Heart right ventricle (tissue), 16 donors: ENCODE data around the gene ZNF462. TPM values are rescaled to one million over a fixed set of nuclear protein-coding genes. Genes with fewer than 3 reads are reported as not detected.
"Not testable (repeated sequence)": the region's sequence is repeated elsewhere in the genome, so short reads cannot be mapped to it uniquely, and the experiment has no call there.

Source experiments
- ATAC-seq, 8 donors: fragments of 200-7000 bp; cut with Tn5 transposase; one replicate each; pipeline ENCODE4 v1.9.1; 2020; ENCODE audit warnings: mild to moderate bottlenecking in 8 of 8, moderate library complexity in 8 of 8, moderate number of reproducible peaks in 1 of 8
- DNase-seq, 2 donors: peaks; one replicate each; pipeline ENCODE4 v3.0.0-alpha.2; 2020
- H3K27ac ChIP-seq, 10 donors: fragments of 200-600 bp; sonication (generic) in 2 of 10; one replicate each; pipeline versions ENCODE4 v1.5.0 to v1.8.0; 2020 to 2022; ENCODE audit warnings: mild to moderate bottlenecking in 3 of 10
- H3K27me3 ChIP-seq, 7 donors: fragments of 200-600 bp; one replicate each; pipeline ENCODE4 v1.8.0; 2021 to 2022; ENCODE audit warnings: mild to moderate bottlenecking in 2 of 7
- H3K36me3 ChIP-seq, 9 donors: fragments of 200-600 bp; sonication (generic) in 1 of 9; one replicate each; pipeline versions ENCODE4 v1.5.0 to v1.8.0; 2020 to 2022; ENCODE audit warnings: mild to moderate bottlenecking in 2 of 9
- H3K4me1 ChIP-seq, 9 donors: fragments of 200-600 bp; sonication (generic) in 1 of 9; one replicate each; pipeline versions ENCODE4 v1.5.0 to v1.8.0; 2020 to 2022; ENCODE audit warnings: mild to moderate bottlenecking in 4 of 9
- H3K4me3 ChIP-seq, 10 donors: fragments of 200-600 bp; sonication (generic) in 2 of 10; one replicate each; pipeline versions ENCODE4 v1.5.0 to v1.8.0; 2020 to 2022; ENCODE audit warnings: mild to moderate bottlenecking in 7 of 10, moderate library complexity in 2 of 10
- H3K9me3 ChIP-seq, 11 donors: fragments of 200-600 bp in 10 of 11; sonication (generic) in 2 of 11; one replicate each; pipeline versions ENCODE4 v1.5.0 to v1.8.0; 2013 to 2022; ENCODE audit warnings: mild to moderate bottlenecking in 2 of 11, control low read depth in 1 of 11, moderate library complexity in 1 of 11
- CTCF ChIP-seq, 9 donors: fragments of 200-600 bp; sonication (generic) in 2 of 9; IDR thresholded peaks; one replicate each; pipeline versions ENCODE4 v1.5.0 to v1.8.0; 2021 to 2022; ENCODE audit warnings: antibody characterized with exemption in 9 of 9, mild to moderate bottlenecking in 5 of 9, moderate library complexity in 1 of 9
- WGBS, 2 donors: extraction: QIAGEN DNeasy Blood & Tissue Kit; methylation state at CpG; one replicate each; pipeline ENCODE4 v1.1.7; 2013; ENCODE audit warnings: inconsistent platforms in 1 of 2; 5-methylcytosine and 5-hydroxymethylcytosine counted together
- intact Hi-C, 10 donors: fragments of 100-400 bp; cut with DNase I; formaldehyde crosslinking; loops; one replicate each; pipeline versions ENCODE4 v1.11.1 to v1.14.2; 2022
- polyA plus RNA-seq, 2 donors: library from polyadenylated mRNA; stranded (reverse); fragments of 200-250 nt; gene quantifications; one replicate each; pipeline ENCODE4 v1.2.3, GENCODE V29; 2013
- total RNA-seq, 10 donors: library from RNA; stranded (reverse); fragmentation: NEBNext Ultra II Directional in 3 of 10; extraction: Animal tissue kit (Norgen Biotek cat#: 25700) in 3 of 10; gene quantifications; one replicate each; pipeline versions ENCODE4 v1.2.1 to v1.2.4, GENCODE V29; 2021 to 2023
- donor health status: Arrhythmogenic right ventricular cardiomyopathy.
- donor health status: ischemic (EF 13 %, LVEDD 7.1; RV severe dilation, severe dysfunction).
- donor health status: healthy with polysubstance abuse.
- donor health status: DM: no; HTN: yes; CAD: no.
- donor health status: DM: no; HTN: no; CAD: no.
- donor health status: ischemic (EF 25% LVEDD 6.9; RV normal size, moderate dysfunction).
- donor health status: ischemic (EF 25% LVEDD 5.7; RV mildly dilated, moderate dysfunction).
- donor health status: healthy.
- donor health status: DM: yes; HTN: yes; CAD: no.
- donor health status: Ischemic cardiomyopathy.
- donor health status: ischemic (EF 35%, LVEDD 5.7; RV mildly dilated, moderate dysfunction).
- donor health status: nonischemic (EF 11% LVEDD 7.7; RV severe dilation, severe dysfunction).
- donor health status: DM: yes; HTN: yes; CAD: no.
- donor health status: PGD.
- donor health status: ischemic (EF 29% LVEDD 5.4; RV normal size, mild dysfunction).
- donor health status: nonischemic (EF 23%, LVEDD 6.1; RV moderate dilation, normal function).

Gene ZNF462
- total and polyA plus RNA-seq, 12 donors, result 1.9 to 47.7 (median 33.1) TPM

GRCh38 chr9:106982636-106983035, 119.7 kb downstream of the ZNF462 start:
- TF ChIP-seq CTCF (IDR thresholded peaks at IDR 0.05), result no peak
- Histone ChIP-seq H3K4me1 (peaks cover 0 to 9% (median 0%) of the 10 kb centered on the region in 9 donors), H3K36me3 (peaks cover 0 to 92% (median 23%) of the 10 kb centered on the region in 9 donors), H3K27ac (no peak overlapping the region), H3K27me3 (no peaks in the 10 kb centered on the region), H3K4me3 (no peak overlapping the region), H3K9me3 (no peaks in the 10 kb centered on the region)
- no peak for ATAC-seq
- WGBS, 2 donors, result 93 to 96% methylated on average over 9 of the region's 9 CpGs
- intact Hi-C loops, result no loop called here
- DNase-seq, result no peak

GRCh38 chr9:106983346-106983745, 120.4 kb downstream of the ZNF462 start:
- WGBS, 2 donors, result 94 to 95% methylated on average over 2 of the region's 2 CpGs
- TF ChIP-seq CTCF (IDR thresholded peaks at IDR 0.05), result no peak
- Histone ChIP-seq H3K9me3 (no peaks in the 10 kb centered on the region), H3K4me1 (peaks cover 0 to 9% (median 0%) of the 10 kb centered on the region in 9 donors), H3K36me3 (peaks cover 0 to 92% (median 23%) of the 10 kb centered on the region in 9 donors), H3K4me3 (no peak overlapping the region), H3K27me3 (no peaks in the 10 kb centered on the region), H3K27ac (no peak overlapping the region)
- intact Hi-C loops, result no loop called here
- no peak for ATAC-seq
- no peak for DNase-seq

GRCh38 chr9:106989904-106990303, 126.9 kb downstream of the ZNF462 start:
- not testable (repeated sequence) for H3K9me3 ChIP-seq, H3K4me1 ChIP-seq, DNase-seq, H3K27me3 ChIP-seq, H3K27ac ChIP-seq, ATAC-seq, H3K4me3 ChIP-seq
- WGBS, 2 donors, result 95 to 96% methylated on average over 2 of the region's 2 CpGs
- intact Hi-C loops, result loop anchor here in 1 of 10 donors (5.0 kb wide), 1 partner anchor 48 kb away; no protein-coding TSS in a partner anchor
- peaks cover 0 to 76% (median 6%) of the 10 kb centered on the region in 9 donors for H3K36me3 ChIP-seq

GRCh38 chr9:106992186-106992585, 129.2 kb downstream of the ZNF462 start:
- Histone ChIP-seq H3K36me3 (peaks cover 0 to 68% (median 6%) of the 10 kb centered on the region in 9 donors), H3K9me3 (no peaks in the 10 kb centered on the region), H3K4me3 (no peak overlapping the region), H3K4me1 (no peaks in the 10 kb centered on the region), H3K27ac (no peak overlapping the region), H3K27me3 (no peaks in the 10 kb centered on the region)
- ATAC-seq (no peak), DNase-seq (no peak)
- 96 to 99% methylated on average over 5 of the region's 5 CpGs for WGBS, 2 donors
- intact Hi-C loops, result loop anchor here in 1 of 10 donors (5.0 kb wide), 1 partner anchor 50 kb away; no protein-coding TSS in a partner anchor
- TF ChIP-seq CTCF (IDR thresholded peaks at IDR 0.05), result no peak

- no peak overlapping the region for H3K4me3 ChIP-seq
- WGBS, 2 donors, result 93 to 98% methylated on average over 1 of the region's 1 CpG
- no peaks in the 10 kb centered on the region for H3K27me3 ChIP-seq
- H3K4me1 ChIP-seq, result no peaks in the 10 kb centered on the region
- peaks cover 0 to 69% (median 6%) of the 10 kb centered on the region in 9 donors for H3K36me3 ChIP-seq
- TF ChIP-seq CTCF (IDR thresholded peaks at IDR 0.05), result no peak
- DNase-seq (no peak), ATAC-seq (no peak)
- no peaks in the 10 kb centered on the region for H3K9me3 ChIP-seq
- H3K27ac ChIP-seq, result no peak overlapping the region
- intact Hi-C loops, result loop anchor here in 1 of 10 donors (5.0 kb wide), 1 partner anchor 51 kb away; no protein-coding TSS in a partner anchor
Measured at GRCh38 chr9:106993603-106994002, 130.6 kb downstream of the ZNF462 start.
